ENCODE measurements around the gene OR2W3. TPM values are rescaled to one million over a fixed set of nuclear protein-coding genes. Genes with fewer than 3 reads are reported as not detected.

The OR2W3 gene
- total RNA-seq, 1 experiment from 2014 or later: not detected

DNA sequence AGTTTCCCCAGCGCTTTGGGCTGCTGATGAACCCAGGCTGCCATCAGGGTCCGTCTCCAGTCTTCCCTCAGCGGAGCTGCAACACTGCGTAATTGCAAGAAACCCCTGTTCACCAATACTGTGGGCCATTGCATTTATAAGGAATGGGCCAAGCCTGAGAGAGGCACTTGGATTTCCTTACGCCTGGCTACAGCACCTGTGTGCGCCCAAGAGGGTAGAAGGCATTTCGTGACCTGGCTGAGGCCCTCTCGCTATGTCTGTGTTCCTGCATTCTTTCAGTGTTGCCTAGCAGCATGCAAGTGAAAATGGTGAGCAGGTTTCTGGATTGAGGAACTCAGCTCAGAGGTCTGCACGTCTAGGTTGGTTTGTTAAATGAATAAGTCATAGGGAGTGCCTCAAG is 12.0 kb upstream of the OR2W3 start:
- no peaks in the 10 kb centered on the region for H4K20me1 ChIP-seq (ENCODE audit: insufficient read depth)
- no peak overlapping the region for H3K4me2 ChIP-seq (ENCODE audit: low read length)
- DNase-seq (ENCODE audit: low read depth, low spot score) (no peak), ATAC-seq (no peak)
- intact Hi-C loops (cut with micrococcal nuclease): no loop called here
- H3K4me3 ChIP-seq (replicated peaks in 1 of 2; ENCODE audit: low read depth in 1 of 2, low read length in 2 of 2): no peak overlapping the region
- no peaks in the 10 kb centered on the region for H3K9me2 ChIP-seq (ENCODE audit: insufficient read depth)
- H3K27ac ChIP-seq (ENCODE audit: low read depth, low read length): no peak overlapping the region
- ChIA-PET CTCF (no interaction called here), POLR2A (no interaction called here), RAD21 (ENCODE audit: low non-redundant PET in 1 of 2, low total read pairs in 2 of 2, uncharacterized antibody in 2 of 2, unreplicated experiment in 2 of 2) (no interaction called here)
- no TSS peak for BruUV-seq (replicated peaks)
- TF ChIP-seq, protein P1, sequence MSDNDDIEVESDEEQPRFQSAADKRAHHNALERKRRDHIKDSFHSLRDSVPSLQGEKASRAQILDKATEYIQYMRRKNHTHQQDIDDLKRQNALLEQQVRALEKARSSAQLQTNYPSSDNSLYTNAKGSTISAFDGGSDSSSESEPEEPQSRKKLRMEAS (IDR thresholded peaks at IDR 0.05): no peak
- TF ChIP-seq, protein P2, sequence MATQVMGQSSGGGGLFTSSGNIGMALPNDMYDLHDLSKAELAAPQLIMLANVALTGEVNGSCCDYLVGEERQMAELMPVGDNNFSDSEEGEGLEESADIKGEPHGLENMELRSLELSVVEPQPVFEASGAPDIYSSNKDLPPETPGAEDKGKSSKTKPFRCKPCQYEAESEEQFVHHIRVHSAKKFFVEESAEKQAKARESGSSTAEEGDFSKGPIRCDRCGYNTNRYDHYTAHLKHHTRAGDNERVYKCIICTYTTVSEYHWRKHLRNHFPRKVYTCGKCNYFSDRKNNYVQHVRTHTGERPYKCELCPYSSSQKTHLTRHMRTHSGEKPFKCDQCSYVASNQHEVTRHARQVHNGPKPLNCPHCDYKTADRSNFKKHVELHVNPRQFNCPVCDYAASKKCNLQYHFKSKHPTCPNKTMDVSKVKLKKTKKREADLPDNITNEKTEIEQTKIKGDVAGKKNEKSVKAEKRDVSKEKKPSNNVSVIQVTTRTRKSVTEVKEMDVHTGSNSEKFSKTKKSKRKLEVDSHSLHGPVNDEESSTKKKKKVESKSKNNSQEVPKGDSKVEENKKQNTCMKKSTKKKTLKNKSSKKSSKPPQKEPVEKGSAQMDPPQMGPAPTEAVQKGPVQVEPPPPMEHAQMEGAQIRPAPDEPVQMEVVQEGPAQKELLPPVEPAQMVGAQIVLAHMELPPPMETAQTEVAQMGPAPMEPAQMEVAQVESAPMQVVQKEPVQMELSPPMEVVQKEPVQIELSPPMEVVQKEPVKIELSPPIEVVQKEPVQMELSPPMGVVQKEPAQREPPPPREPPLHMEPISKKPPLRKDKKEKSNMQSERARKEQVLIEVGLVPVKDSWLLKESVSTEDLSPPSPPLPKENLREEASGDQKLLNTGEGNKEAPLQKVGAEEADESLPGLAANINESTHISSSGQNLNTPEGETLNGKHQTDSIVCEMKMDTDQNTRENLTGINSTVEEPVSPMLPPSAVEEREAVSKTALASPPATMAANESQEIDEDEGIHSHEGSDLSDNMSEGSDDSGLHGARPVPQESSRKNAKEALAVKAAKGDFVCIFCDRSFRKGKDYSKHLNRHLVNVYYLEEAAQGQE (IDR thresholded peaks at IDR 0.05; ENCODE audit: low read depth): no peak
- TF ChIP-seq RAD21 (IDR thresholded peaks at IDR 0.05; ENCODE audit: low read depth) (no peak), SIN3A (IDR thresholded peaks at IDR 0.05; ENCODE audit: low read depth) (no peak), CEBPB (IDR thresholded peaks at IDR 0.05; ENCODE audit: low read depth) (no peak)
- peaks cover 0 to 1% of the 10 kb centered on the region in 2 experiments; a peak in 2 of 4 replicates for H3K9me3 ChIP-seq (ENCODE audit: control insufficient read depth in 1 of 2, insufficient read depth in 1 of 2, low read depth in 1 of 2, low read length in 2 of 2)
- no peak overlapping the region for H2AFZ ChIP-seq (ENCODE audit: low read depth, low read length, poor library complexity, severe bottlenecking)
- no peaks in the 10 kb centered on the region for H3K36me3 ChIP-seq (ENCODE audit: control insufficient read depth in 1 of 2, insufficient read depth in 2 of 2, low read length in 2 of 2)
- no peaks in the 10 kb centered on the region for H3K4me1 ChIP-seq (ENCODE audit: control insufficient read depth in 1 of 2, insufficient read depth in 2 of 2, low read length in 2 of 2)
- H3K27me3 ChIP-seq (ENCODE audit: insufficient read depth, low read length): no peaks in the 10 kb centered on the region
- H3K9ac ChIP-seq (ENCODE audit: low read length): no peak overlapping the region
- H3K79me2 ChIP-seq (ENCODE audit: insufficient read depth, low read length): no peaks in the 10 kb centered on the region

- TF ChIP-seq, protein P2 (IDR thresholded peaks at IDR 0.05; ENCODE audit: low read depth): no peak
- no peak for DNase-seq (ENCODE audit: low read depth, low spot score)
- Histone ChIP-seq H3K4me2 (ENCODE audit: low read length) (no peak overlapping the region), H3K9me3 (ENCODE audit: control insufficient read depth in 1 of 2, insufficient read depth in 1 of 2, low read depth in 1 of 2, low read length in 2 of 2) (no peaks in the 10 kb centered on the region; a peak in 2 of 4 replicates), H3K36me3 (ENCODE audit: control insufficient read depth in 1 of 2, insufficient read depth in 2 of 2, low read length in 2 of 2) (no peaks in the 10 kb centered on the region), H3K4me1 (ENCODE audit: control insufficient read depth in 1 of 2, insufficient read depth in 2 of 2, low read length in 2 of 2) (no peaks in the 10 kb centered on the region), H4K20me1 (ENCODE audit: insufficient read depth) (no peaks in the 10 kb centered on the region), H3K9ac (ENCODE audit: low read length) (no peak overlapping the region), H3K4me3 (replicated peaks in 1 of 2; ENCODE audit: low read depth in 1 of 2, low read length in 2 of 2) (no peak overlapping the region), H3K27me3 (ENCODE audit: insufficient read depth, low read length) (no peaks in the 10 kb centered on the region), H3K79me2 (ENCODE audit: insufficient read depth, low read length) (no peaks in the 10 kb centered on the region), H2AFZ (ENCODE audit: low read depth, low read length, poor library complexity, severe bottlenecking) (no peak overlapping the region), H3K27ac (ENCODE audit: low read depth, low read length) (no peak overlapping the region), H3K9me2 (ENCODE audit: insufficient read depth) (no peaks in the 10 kb centered on the region)
- BruUV-seq (replicated peaks): no TSS peak
- RAD21 ChIA-PET (ENCODE audit: low non-redundant PET in 1 of 2, low total read pairs in 2 of 2, uncharacterized antibody in 2 of 2, unreplicated experiment in 2 of 2): no interaction called here
- intact Hi-C loops (cut with micrococcal nuclease): no loop called here
- no peak for ATAC-seq
- CTCF ChIA-PET: no interaction called here
- POLR2A ChIA-PET: no interaction called here
Observed at GRCh38 chr1:247884797-247885413, 10.5 kb upstream of the OR2W3 start.

All from HCT116 (cell line).